Measurements from ENCODE around the gene WASL. TPM values are rescaled to one million over a fixed set of nuclear protein-coding genes. Genes with fewer than 3 reads are reported as not detected.
A peak's percentile ranks its signal among the peaks of the same experiment; 100 is the strongest.

The WASL gene
- total RNA-seq, 3 donors from 2014 or later = 27.8 to 38.3 (median 37.8) TPM

DNA sequence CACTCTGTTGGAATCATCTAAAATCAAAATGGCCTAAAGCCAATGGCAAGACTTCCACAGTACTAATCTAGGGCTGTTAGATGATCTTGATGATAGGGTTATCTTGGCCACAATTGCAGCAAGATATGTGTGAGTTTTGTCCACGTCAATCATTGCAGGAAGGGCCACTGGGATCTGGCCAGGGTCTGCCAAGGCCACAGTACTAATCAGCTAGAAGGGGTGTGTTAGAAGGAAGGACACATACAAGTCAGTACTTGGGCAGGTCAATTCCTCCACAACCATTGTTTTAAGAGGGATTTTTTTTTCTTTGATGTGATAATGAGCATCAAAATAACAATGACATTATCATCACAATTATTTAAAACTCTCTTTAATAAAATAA, 91.5 kb downstream of the WASL start:
- TF ChIP-seq POLR2A (IDR thresholded peaks at IDR 0.05) (no peak), POLR2AphosphoS5 (IDR thresholded peaks at IDR 0.05) (no peak)
- TF ChIP-seq, protein P1, sequence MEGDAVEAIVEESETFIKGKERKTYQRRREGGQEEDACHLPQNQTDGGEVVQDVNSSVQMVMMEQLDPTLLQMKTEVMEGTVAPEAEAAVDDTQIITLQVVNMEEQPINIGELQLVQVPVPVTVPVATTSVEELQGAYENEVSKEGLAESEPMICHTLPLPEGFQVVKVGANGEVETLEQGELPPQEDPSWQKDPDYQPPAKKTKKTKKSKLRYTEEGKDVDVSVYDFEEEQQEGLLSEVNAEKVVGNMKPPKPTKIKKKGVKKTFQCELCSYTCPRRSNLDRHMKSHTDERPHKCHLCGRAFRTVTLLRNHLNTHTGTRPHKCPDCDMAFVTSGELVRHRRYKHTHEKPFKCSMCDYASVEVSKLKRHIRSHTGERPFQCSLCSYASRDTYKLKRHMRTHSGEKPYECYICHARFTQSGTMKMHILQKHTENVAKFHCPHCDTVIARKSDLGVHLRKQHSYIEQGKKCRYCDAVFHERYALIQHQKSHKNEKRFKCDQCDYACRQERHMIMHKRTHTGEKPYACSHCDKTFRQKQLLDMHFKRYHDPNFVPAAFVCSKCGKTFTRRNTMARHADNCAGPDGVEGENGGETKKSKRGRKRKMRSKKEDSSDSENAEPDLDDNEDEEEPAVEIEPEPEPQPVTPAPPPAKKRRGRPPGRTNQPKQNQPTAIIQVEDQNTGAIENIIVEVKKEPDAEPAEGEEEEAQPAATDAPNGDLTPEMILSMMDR (IDR thresholded peaks at IDR 0.05) = no peak
- intact Hi-C loops (cut with DNase I; ENCODE audit: low total_unique reads) = no loop called here
- no peak for DNase-seq (ENCODE audit: low spot score in 2 of 2)
- Histone ChIP-seq H3K27me3 (no peaks in the 10 kb centered on the region), H3K36me3 (no peaks in the 10 kb centered on the region), H3K9me3 (no peaks in the 10 kb centered on the region), H3K4me1 (no peaks in the 10 kb centered on the region), H3K27ac (no peak overlapping the region), H3K4me3 (no peak overlapping the region)

- DNase-seq (ENCODE audit: low spot score in 2 of 2) = no peak
- H3K4me3 ChIP-seq = no peak overlapping the region
- H3K27ac ChIP-seq = peak overlapping the region in 1 of 2 donors; percentile 43
- TF ChIP-seq, protein P1 (IDR thresholded peaks at IDR 0.05) = no peak
- TF ChIP-seq POLR2AphosphoS5 (IDR thresholded peaks at IDR 0.05) (no peak), POLR2A (IDR thresholded peaks at IDR 0.05) (no peak)
- no peaks in the 10 kb centered on the region for H3K36me3 ChIP-seq
- H3K9me3 ChIP-seq = no peaks in the 10 kb centered on the region
- no peaks in the 10 kb centered on the region for H3K4me1 ChIP-seq
- intact Hi-C loops (cut with DNase I; ENCODE audit: low total_unique reads) = no loop called here
- H3K27me3 ChIP-seq = no peaks in the 10 kb centered on the region
Measured at GRCh38 chr7:123656544-123657303, 92.1 kb downstream of the WASL start.

GRCh38 chr7:123655614-123656013, 93.2 kb downstream of the WASL start, which contains the start of gene LMOD2:
LMOD2 (plus strand) TSS chr7:123655866; CDS start chr7:123655964, 98 bp downstream.
- H3K4me3 ChIP-seq = no peak within 1 kb of the TSS
- H3K27ac ChIP-seq = peak within 1 kb of the TSS in 1 of 2 donors; percentile 43
- H3K27me3 ChIP-seq = no peaks in the 10 kb centered on the region
- H3K9me3 ChIP-seq = no peaks in the 10 kb centered on the region
- no peak for DNase-seq (ENCODE audit: low spot score in 2 of 2)
- intact Hi-C loops (cut with DNase I; ENCODE audit: low total_unique reads) = no loop called here
- H3K4me1 ChIP-seq = no peaks in the 10 kb centered on the region
- H3K36me3 ChIP-seq = no peaks in the 10 kb centered on the region
- TF ChIP-seq POLR2A (IDR thresholded peaks at IDR 0.05) (no peak), POLR2AphosphoS5 (IDR thresholded peaks at IDR 0.05) (no peak)
- TF ChIP-seq, protein P1 (IDR thresholded peaks at IDR 0.05) = no peak

DNA sequence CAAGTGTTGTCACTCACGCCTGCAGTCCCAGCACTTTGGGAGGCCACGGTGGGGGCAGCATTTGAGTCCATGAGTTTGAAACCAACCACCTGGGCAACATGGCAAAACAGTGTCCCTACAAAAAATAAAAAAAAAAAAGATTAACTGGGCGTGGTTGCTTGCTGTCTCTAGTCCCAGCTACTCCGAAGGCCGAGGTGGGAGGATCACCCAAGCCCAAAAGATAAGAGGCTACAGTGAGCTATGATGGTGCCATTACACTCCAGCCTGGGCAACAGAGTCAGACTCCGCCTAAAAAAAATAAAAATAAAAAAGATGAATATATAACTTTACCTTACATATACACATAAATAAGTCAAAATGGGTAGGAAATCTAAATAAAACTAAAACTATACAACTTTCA, 95.6 kb downstream of the WASL start:
- Histone ChIP-seq H3K4me3 (no peak overlapping the region), H3K27ac (no peak overlapping the region), H3K9me3 (no peaks in the 10 kb centered on the region), H3K27me3 (no peaks in the 10 kb centered on the region), H3K36me3 (no peaks in the 10 kb centered on the region), H3K4me1 (no peaks in the 10 kb centered on the region)
- no peak for TF ChIP-seq POLR2A (IDR thresholded peaks at IDR 0.05)
- DNase-seq (ENCODE audit: low spot score in 2 of 2) = no peak
- intact Hi-C loops (cut with DNase I; ENCODE audit: low total_unique reads) = no loop called here

DNA sequence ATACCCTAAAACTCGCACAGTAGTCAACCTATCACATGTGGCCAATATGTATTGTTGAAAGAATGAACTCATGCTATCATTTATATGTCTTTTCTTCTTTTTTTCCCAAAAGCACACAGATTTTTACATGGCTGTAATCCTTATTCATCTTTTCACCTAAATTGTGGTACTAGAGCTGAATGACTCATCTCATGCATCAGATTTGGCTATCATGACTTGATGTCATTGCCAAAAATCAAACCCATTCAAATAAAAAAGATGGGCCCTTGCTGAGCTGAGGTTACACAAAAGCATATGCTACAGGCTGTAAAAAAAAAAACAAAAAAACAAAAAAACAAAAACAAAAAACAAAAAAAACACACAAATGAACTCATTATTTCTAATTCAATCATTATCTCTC, 96.4 kb downstream of the WASL start:
- Histone ChIP-seq H3K4me1 (no peaks in the 10 kb centered on the region), H3K4me3 (no peak overlapping the region), H3K27me3 (no peaks in the 10 kb centered on the region), H3K36me3 (no peaks in the 10 kb centered on the region), H3K9me3 (no peaks in the 10 kb centered on the region), H3K27ac (no peak overlapping the region)
- no peak for TF ChIP-seq POLR2A (IDR thresholded peaks at IDR 0.05)
- TF ChIP-seq, protein P1 (IDR thresholded peaks at IDR 0.05) = no peak
- TF ChIP-seq POLR2AphosphoS5 (IDR thresholded peaks at IDR 0.05) = no peak
- intact Hi-C loops (cut with DNase I; ENCODE audit: low total_unique reads) = no loop called here
- DNase-seq (ENCODE audit: low spot score in 2 of 2) = no peak

All from breast epithelium (tissue), 4 donors.